HG02938 (cell line): ENCODE measurements around the gene TBX3.

ENCODE experiments used
- ATAC-seq: cut with Tn5 transposase; IDR thresholded peaks from one replicate; pipeline ENCODE4 v1.9.1; 2021; ENCODE audit warnings: mild to moderate bottlenecking, moderate library complexity; ENCODE audit not compliant: unreplicated experiment

Gene TBX3

DNA sequence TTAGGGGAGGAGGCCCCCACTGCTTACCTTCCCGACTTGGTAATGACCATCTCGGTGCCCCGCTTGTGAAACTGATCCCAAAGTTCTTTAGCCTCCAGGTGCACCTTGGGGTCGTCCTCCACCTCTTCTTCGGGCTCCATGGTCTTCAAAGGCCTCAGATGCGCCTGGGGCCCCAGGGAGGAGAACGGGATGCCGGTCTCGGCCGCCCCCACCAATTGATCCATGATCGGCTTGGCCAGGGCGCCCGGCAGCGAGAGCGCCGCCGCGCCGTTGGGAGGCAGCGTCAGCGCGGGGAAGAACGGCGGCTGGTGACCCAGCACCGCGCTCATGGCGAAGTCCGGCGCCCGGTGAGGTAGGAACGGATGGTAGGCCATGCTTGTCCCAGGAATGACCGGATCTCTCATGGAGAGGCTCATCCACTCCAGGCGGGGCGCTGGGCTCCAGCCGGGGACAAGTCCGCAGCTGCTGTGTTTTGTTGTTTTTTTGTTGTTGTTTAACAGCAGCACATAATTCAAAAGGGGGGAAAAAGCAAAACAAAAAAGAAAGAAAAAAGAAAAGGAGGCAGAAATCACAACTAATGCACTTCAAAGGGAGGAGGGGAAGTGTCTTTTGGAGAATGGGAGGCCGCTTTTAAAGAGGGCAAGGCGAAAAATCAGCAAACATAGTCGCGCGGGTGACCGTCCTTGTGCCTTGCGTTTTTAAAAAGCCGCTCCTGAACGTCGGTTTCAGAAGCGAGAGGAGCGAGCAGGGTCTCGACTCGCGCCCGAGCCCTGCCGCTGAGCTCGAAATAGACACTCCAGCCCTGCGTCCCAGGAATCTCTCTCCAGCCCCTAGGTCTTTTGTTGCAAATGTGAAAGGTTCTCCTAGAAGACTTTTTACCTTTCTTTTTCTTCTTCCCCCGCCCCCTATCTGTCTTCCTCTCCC is 928 bp downstream of the TBX3 start:
- no peak for ATAC-seq

DNA sequence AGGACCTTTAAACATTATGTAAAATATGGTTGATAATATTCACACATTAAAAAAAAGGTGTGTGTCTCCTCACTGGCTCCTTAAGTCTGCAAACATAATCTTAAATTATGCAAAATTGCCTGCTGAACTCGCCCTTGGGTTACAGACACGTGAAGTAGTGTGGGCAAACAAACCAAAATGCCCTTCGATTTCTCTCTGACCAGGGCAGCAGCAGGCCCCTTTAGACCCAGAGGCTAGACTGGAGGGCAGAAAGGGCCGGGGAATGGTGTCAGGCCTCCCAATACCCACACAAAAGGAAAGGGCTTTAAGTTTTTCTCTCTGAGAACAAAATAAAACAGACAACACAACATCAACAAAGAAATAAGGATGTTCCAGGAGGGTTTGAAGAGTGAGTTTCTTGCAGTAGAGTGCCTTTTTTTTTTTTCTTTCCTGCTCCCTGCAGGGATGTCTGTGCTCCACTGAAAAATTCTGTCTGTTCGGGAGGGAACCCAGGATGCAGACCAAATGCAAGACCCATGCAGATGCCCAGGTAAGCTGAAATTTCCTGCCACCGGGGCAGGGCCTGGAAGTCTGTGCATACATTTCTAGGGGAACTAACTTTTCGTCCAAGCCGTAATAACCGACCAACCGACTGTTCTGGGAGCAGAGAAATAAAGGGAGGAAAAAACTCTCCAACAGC is 1.7 kb downstream of the TBX3 start:
- no peak for ATAC-seq

DNA sequence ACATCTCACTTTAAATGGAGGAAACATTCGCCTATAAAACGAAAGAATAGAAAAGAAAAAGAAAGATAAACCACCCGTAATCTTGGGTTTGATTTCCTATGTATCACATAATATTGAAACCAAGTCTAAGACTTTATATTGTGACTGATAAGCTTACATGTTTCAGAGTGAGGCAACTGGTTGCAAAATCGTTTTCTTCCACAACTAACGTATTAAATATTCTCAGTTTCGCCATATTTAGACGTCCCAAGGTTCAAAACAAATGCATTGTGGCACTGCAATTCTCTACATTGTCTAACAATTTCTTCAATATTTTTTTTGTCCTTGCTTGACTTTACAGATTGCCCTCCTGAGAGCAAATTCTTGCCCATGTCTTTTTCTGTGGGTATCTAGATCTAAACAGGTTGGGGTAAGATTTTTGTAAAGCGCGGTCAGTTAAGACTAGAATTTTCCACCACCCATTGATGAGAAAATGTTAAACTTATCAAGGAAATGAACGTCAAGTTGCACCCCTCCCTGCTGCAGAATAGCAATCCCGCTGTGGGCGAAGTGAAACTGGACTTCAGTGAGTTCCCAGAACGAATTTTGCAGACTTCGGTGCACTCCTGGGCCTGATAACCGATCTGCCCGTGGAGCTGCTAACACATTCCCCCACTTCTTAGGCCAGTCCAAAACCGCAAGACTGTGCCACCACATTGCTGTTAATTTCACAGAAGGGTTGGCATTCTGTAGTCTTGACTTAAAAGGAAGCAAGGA is 2.7 kb downstream of the TBX3 start:
- no peak for ATAC-seq

DNA sequence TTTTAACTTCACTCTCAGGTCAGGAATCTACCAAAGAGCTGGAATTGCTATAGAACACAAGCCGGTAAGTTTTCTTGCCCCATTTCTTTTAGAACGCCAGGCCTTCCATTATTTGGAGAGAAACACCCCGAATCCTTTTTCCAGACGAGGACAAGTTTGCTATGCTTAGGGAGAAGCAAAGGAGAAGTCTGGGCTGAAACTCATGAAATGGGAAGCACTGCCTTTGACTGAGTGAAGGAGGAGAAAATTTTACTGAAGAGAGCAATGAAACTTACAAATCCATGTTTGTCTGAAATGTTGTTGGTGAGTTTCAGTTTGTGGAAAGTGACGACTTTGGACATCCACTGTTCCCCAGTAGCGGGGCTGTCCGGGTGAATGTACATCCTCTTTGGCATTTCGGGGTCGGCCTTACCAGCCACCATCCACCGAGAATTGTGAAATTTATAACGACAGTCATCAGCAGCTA is 3.3 kb downstream of the TBX3 start:
- ATAC-seq, result no peak

DNA sequence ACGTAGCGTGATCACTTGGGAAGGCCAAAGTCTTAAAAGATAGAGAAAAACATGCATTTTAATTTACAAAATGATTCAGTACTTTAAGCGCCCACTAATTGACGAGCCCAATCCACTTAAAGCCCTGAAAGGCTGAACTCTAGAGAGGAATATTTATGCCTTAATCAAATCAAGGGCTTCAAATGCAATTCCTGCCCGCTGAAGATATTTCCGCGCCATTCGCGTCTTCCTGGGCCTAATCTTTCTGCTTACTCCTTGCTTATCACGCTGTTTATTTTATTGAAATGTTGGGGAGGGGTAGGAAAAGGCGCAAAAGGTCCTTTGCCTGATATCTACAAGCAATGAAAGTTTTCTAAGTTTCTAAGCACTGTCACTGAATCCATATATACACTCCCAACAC is 4.0 kb downstream of the TBX3 start:
- ATAC-seq, result no peak

DNA sequence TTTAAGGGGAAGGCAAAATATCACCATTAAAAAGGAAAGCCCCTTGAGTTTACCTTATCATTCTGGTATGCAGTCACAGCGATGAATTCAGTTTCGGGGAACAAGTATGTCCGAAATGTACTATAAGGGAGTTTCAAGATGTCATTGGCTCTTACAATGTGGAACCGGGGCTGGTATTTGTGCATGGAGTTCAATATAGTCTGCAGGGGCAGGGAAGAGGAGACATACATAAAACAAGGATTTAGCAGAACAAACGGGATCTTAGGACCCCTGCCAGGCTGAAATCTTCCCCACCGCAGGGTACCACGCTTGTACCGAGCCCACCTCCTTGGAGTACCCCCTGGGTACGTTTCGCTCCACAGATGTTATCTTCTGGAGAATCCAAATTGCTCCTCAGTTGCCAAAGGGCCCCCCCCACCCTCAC is 4.5 kb downstream of the TBX3 start:
- ATAC-seq, result no peak

DNA sequence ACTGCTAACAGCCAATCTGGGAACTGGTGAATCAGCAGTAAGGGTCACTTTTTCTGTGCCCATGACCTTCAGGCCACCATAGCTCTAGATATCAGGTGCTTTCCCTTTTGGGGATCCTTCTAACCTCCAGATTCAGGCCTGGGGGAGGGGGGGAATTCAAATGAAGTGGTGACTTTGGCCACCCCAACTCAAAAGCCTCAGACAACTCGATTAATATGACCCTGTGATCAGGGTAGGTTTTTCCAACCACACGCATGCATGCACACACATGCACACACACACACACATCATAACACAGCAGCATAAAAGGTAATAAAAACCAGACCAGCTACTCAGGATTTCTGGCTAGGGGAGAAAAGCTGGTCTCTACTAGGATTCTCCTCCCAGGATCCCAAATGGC is 5.3 kb downstream of the TBX3 start:
- no peak for ATAC-seq

GRCh38 chr12:114678028-114678427 is 5.9 kb downstream of the TBX3 start:
- ATAC-seq, result no peak

- no peak for ATAC-seq
Observed at GRCh38 chr12:114676142-114676741, 7.7 kb downstream of the TBX3 start.

DNA sequence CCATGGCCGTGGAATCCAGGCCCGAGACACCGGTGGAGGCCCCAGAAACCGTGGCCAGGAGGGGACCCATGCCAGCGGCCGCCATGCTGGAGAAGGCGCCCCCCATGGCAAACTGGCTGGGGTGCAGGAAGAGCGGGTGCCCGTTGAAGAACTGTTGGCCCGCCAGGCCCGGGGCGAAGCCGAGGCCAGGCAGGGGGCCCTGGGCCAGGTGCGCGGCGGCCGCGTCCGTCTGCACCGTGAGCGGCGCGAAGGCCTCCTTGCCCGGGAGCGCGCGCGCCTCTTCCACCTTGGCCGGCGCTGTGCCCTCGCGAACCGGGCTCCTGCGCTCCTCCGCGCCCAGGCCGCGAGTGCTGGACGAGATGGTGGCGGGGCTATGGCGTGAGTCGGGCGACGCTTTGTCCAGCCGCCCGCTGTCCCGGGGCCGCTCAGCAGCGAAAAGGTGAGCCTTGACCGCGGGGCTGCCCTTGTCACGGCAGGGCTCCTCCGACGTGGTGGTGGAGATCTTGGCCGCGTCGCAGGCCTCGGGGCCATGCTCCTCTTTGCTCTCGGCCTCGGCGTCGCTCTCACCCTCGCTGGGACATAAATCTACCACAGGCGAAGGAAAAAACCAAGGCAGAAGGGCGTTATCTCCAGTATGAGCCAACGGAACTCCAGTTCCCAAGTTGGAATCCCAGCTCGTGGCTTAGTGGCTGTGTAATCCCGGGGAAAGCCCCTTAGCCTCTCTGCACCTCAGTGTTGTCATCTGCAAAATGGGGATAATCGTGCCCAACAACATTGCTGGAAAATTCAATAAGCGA is 9.5 kb downstream of the TBX3 start:
- ATAC-seq, result no peak

DNA sequence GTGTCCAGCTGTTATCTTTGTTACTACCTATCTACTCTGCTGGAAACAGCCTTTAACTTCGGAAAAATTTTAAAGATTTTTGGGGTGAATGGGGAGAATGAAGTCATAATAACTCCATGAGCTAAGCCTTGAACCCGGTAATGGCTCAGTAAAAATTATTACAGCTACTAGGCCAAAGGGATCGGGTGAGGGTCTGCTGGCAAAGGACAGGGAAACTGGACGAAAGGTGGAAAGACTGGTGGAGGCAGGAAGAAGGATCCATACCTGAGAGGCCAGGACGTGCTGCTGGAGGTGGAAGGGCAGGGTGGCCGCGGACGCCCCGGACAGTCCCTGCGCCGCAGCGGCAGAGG is 10.1 kb downstream of the TBX3 start:
- no peak for ATAC-seq

GRCh38 chr12:114673169-114673833 is 10.7 kb downstream of the TBX3 start:
- ATAC-seq, result no peak

DNA sequence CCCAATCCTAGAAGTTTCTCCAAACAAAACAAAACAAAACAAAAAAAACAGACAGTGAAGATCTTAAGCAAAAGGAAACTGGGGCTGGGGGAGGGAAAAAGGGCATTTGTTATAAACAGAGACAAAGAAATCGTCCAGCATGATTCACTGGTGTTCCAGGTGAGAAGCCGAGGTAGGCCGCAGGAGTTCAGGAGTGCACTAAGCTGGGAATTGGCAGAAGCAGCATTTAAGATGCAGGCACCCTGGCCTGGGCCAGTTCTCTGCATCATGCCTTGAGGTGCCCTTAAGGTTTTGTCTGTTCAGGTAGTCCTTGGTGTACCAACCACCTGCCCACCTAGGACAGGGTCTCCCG is 11.2 kb downstream of the TBX3 start:
- ATAC-seq, result no peak

- ATAC-seq, result no peak
Observed at GRCh38 chr12:114671443-114672411, 12.2 kb downstream of the TBX3 start.

DNA sequence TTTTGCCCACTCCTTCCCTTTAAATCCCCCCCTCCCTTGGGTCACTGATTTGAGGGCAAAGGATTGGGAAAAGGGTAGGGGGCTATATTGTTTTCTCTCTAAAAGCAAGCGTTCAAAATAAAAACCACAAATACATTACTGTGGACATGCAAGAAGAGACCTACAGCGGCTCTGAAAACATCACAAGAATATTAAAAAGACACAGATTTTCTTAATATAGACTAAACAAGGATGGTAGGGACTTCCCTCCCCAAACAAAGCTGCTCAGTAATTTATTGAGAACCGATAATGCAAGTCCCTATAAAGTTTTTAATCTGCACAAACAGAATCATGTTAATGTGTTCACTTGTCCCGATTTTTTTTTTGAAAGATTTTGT is 12.9 kb downstream of the TBX3 start:
- ATAC-seq, result no peak

GRCh38 chr12:114670291-114670980 is 13.5 kb downstream of the TBX3 start:
- no peak for ATAC-seq

GRCh38 chr12:114669401-114670290 is 14.3 kb downstream of the TBX3 start:
- ATAC-seq, result no peak
